Measurements from ENCODE around the gene LPIN1. TPM values are rescaled to one million over a fixed set of nuclear protein-coding genes. Genes with fewer than 3 reads are reported as not detected.

LPIN1 gene
- total and polyA plus RNA-seq, 2 of the 8 experiments (the other 6 are each of a cell fraction or from before 2014, with no cell fraction given) = 4.3 to 9.8 TPM

- TF ChIP-seq TEAD4 (IDR thresholded peaks at IDR 0.05; ENCODE audit: low read depth, low read length) (no peak), TAF1 (IDR thresholded peaks at IDR 0.05; ENCODE audit: low read depth, low read length) (no peak), POU5F1 (IDR thresholded peaks at IDR 0.05; ENCODE audit: low read depth, low read length) (no peak), BRCA1 (IDR thresholded peaks at IDR 0.05; ENCODE audit: low read depth, low read length) (no peak)
These were observed 7.0 kb downstream of the LPIN1 start (continued) for GRCh38 chr2:11753452-11753885.

All from H1 (cell line).